ENCODE results near the gene CASZ1.

The CASZ1 gene

DNA sequence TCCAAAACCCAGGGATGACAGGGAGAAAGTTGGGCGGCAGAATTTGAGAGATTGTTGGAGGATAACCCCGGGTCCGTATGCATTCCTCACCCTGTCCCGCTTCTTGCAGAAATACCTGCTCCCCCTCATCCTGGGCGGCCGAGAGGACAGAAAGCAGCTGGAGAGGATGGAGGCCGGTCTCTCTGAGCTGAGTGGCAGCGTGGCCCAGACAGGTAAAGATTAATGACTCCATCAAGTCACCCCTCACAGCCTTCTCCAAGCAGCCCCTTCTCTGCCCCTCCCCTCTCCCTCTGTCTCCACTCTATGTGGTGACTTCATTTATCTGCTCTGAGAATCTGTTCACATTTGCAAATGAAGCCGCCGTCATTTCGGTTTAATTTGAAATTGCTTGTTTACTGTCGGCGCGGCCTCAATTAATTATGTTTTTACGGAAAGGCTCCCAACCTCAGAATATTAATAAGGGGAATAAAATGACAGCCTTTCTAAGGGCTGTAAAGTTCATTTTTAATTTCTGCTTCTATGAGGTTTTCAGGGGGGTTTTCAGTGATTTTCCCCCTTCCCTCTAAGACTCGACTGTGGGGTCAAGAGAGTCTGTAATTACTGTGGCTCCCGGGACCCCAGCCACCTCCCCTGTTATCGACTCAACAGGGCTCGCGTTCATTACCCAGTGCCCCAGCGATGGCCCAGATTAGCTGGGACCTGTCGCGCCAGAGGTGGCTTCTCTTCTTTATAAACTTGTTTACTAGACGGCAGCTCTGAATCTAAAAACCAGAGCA is 173.3 kb downstream of the CASZ1 start:
- no peak for DNase-seq (ENCODE audit: low spot score)
- TF ChIP-seq CTCF (IDR thresholded peaks at IDR 0.05; ENCODE audit: extremely low read depth, missing control alignments), result no peak

DNA sequence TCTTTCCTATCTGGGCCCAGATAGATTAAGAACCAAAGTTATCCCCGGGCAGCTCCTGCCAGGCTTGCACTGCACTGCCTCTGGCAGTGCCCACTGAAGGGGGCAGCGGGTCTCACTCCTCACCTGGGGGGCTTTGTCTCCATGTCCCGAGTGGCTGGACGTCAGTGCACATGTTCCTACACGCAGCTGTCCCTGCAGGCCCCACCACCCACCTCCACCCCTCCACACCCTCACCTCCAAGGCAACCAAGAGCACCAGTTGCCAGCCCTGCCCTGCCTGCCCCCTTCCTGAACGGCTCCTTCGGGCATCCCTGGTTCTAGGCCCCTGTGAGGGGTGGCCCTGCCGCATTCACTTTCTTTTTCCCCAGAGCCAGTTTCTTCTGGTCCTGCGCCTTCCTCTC is 174.5 kb downstream of the CASZ1 start:
- no peak for DNase-seq (ENCODE audit: low spot score)
- TF ChIP-seq CTCF (IDR thresholded peaks at IDR 0.05; ENCODE audit: extremely low read depth, missing control alignments), result no peak

DNA sequence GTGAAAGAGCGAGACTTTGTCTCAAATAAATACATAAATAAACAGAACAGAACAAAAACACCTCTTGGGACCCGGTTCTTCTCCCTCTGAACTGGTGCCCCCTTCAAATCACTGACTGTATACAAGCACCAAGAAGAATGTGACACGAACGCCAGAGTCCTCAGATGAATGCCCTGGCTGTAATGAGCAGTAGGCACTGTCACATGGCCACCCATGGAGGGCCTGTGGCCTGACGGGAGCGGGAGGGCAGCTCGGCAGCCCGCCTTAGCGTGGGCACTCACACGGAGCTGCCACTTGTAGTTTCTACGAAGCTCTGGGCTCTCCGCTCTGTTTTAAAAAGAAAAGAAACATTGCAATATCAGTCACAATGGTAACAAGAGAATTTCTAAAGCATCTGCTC is 175.7 kb downstream of the CASZ1 start:
- TF ChIP-seq CTCF (IDR thresholded peaks at IDR 0.05; ENCODE audit: extremely low read depth, missing control alignments), result no peak
- no peak for DNase-seq (ENCODE audit: low spot score)

DNA sequence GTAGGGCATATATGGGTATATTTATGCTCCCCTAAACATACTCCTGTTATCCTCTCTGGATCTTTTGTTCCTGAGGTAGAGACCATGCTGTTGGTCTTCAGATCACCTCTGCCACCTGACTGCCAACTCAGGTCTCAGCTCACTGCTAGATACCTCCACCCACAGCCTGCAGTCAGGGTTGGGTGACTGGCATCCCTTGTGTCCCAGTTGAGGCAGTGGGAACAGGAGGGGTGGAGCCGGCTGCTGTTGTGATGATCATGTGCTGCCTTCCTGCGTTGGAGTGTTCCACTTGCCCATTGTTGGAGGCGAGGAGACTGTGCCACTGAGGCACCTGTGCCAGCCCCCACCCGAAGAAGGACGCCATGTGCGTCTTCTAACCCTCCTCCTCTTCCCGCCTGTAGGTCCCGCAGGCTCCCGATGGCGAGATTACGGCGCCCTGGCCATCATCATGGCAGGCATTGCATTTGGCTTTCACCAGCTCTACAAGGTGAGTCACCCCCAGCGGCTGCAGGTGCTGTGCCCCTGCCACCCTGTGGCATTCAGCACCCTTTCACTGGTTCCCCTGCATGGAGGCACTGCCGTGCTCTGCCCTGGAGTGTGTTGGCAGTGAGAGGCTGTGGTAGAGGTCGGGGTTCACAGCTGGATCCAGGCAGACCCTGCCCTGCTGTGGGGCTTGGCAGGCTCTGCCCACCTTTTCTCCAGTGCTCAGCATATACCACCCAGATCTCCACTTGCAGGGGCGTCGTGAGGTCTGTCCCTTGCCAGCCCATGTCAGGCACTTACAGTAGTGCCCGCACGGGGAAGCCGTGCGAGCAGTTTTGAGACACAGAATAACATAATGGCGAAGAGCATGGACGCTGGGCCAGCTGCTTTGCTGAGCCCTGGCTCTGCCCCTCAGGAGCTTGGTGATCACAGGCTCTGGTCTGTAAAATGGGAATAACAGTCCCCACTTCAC is 178.2 kb downstream of the CASZ1 start:
- TF ChIP-seq CTCF (IDR thresholded peaks at IDR 0.05; ENCODE audit: extremely low read depth, missing control alignments), result no peak
- no peak for DNase-seq (ENCODE audit: low spot score)

GRCh38 chr1:10617318-10617717 is 179.1 kb downstream of the CASZ1 start:
- no peak for DNase-seq (ENCODE audit: low spot score)
- no peak for TF ChIP-seq CTCF (IDR thresholded peaks at IDR 0.05; ENCODE audit: extremely low read depth, missing control alignments)

DNA sequence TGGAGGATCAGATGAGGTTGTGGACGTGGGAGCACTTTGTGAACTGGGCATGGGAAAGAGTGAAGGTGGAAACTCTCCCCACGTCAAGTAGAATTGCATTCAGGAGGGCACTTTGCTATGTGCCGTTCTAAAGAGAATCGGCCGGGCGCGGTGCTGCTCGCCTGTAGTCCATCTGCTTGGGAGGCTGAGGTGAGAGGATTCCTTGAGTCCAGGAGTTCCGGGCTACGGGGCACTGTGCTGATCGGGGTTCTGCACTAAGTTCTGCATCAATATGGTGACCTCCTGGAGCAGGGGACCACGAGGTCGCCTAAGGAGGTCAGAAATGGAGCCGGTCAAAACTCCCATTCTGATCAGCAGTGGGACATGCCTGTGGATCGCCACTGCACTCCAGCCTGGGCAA is 179.8 kb downstream of the CASZ1 start:
- TF ChIP-seq CTCF (IDR thresholded peaks at IDR 0.05; ENCODE audit: extremely low read depth, missing control alignments), result no peak
- no peak for DNase-seq (ENCODE audit: low spot score)
